ENCODE data around the gene RITA1.

Gene RITA1

DNA sequence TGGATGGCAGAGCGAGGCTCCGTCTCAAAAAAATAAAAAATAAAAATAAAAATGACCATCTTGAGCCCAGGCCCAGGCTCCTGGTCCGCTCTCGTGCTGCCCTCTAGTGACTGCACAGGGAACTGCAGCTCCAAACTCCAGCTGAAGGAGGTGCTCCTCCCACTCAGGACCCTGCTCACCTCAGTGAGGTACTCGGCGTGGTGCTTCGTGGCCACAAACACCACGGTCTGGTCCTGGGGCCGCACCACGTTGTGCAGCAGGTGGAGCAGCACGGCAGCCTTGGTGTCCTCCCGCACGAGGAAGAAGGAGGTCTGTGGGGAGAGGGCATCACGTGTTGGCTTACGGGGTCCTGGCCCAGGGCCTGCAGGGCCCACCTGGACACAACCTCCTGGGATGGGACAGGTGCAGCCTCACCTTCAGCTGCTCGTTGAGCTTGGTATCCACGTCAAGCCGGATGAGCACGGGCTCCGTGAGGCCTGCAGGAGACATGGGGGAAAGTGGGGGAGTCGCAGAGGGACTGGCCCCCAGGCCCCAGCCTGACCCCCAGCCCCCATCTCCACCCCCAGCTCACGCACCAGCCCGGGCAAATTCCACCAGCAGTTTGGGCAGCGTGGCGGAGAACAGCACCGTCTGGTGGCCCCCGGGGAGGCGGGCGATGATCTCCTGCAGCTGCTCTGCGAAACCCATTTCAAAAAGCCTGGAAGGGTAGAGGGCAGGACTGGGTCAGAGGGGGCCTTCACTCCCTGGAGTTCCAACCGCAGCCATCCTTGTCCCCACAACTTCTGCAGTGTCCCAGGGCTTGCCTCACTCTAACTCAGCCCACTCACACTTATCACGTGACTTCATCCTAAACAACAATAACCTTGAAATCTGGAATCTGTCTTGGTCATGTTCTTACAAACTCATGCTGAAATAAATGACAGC, 10.8 kb upstream of the RITA1 start:
- peak; percentile 88 for DNase-seq
- ATAC-seq: peak; percentile 81

DNA sequence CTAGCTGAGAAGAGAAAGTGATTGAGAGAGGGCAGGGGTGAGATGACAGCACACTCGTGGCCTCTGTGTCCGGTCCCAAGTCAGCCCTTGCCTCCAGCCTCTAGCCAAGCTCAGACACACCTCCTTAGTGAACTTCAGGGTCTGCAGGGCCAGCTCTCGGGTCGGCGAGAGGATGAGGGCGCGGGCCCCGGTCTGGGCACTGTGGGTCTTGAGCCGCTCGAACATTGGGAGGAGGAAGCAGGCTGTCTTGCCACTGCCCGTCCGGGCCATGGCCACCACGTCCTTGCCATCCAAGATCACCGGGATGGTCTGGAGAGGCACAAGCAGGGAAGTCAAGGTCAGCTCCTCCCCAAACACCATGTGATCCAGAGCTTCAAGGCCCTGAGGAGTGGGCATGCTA, 6.5 kb upstream of the RITA1 start:
- no peak for ATAC-seq
- DNase-seq: no peak

DNA sequence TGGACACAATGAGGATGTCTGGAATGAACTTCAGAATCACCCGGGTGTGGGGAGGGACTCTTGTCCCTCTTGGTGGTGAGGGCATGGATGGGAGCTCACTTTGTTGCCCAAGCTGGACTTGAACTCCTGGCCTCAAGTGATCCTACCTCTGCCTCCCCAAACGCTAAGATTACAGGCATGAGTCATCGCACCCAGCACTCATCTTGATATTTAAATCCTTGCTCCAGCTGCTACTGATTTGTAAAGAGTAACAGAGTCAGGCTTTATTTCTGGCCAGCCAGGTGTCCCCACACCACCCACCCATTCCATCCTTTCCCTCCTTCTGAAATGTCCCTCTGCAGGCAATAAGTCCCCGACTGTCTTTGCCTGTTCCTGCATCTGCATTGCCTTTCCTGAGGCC, 5.2 kb upstream of the RITA1 start:
- DNase-seq (no peak), ATAC-seq (no peak)

DNA sequence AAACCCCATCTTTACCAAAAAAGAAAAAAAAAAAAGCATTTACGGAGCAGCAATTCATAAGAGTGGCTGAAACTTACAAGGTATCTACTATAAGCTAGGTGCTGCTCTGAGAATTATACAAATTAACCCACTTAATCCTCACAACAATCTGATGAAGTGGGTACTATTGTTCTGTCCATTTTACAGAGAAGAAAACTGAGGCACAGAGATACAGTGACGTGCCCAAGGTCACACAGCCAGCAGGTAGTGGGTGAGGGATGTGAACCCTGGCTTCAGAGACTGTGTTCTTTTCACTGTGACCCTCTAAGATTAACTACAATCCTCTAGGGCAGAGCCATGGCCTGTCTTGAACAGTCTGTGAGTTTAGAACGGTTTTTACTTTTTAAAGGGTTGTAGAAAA, 3.5 kb upstream of the RITA1 start:
- ATAC-seq: no peak
- no peak for DNase-seq

DNA sequence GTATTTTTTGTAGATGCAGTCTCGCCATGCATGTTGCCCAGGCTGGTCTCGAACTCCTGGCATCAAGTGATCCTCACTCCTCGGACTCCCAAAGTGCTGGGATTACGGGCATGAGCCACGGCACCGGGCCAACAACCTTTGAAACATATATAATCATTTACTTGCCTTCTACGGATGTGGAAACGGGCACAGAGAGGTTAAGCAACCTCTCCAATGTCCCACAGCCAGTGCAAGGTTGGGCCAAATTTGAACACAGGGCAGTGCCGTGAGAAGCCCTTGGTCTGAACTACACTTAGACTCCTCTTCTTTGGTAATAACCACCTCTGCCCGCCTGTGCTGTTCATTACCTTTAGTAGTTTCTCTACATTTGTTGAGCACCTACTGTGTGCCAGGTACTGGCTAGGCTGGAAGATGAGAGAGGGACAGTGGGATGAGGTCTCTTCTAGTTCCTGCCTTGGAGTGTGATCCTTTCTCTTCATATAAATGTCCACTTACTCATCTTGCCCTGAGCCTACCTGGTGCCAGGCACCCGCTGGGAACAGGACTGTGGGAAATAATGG, 2.4 kb upstream of the RITA1 start:
- ATAC-seq: no peak

DNA sequence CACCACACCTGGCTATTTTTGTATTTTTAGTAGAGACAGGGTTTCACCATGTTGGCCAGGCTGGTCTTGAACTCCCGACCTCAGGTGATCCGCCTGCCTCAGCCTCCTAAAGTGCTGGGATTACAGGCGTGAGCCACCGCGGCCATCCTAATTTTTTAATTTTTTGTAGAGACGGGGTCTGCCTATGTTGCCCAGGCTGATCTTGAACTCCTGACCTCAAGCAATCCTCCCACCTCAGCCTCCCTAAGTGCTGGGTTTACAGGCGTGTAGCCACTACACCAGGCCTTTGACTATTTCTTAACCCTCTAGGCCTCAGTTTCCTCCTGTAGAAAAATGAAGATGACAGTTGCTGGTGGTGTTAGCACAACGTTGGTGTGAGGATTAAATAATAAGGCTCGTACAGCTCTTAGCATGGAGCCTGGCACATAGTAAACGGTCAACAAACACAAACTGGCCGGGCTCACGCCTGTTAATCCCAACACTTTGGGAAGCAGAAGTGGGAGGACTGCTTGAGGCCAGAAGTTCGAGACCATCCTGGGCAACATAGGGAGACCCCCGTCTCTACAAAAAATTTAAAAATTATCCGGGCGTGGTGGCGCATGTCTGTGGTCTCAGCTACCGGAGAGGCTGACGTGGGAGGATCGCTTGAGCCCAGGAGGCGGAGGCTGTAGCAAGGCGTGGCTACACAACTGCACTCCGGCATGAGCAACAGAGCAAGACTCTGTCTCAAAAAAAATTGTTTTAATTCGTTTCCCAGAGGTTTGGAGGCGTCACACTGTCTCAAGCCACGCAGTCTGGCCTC, 1.2 kb upstream of the RITA1 start:
- DNase-seq (no peak), ATAC-seq (peak; percentile 71)

More for the DNA sequence above, 2.4 kb upstream of the RITA1 start:
- no peak for DNase-seq

DNA sequence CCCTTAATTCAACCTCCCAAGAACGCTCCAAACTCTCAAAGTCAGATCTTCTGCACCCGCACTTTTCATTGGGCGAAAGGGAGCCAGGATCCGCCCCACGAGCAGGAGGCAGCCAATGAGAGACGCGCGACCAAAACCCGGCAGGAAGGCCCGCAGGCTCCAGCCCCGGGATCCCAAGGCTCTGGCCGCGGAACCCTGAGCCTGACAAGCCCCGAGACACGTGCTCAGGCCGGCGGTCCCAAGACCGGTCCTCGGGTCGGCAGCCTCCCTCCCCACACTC, 681 bp upstream of the RITA1 start:
- peak; percentile 90 for DNase-seq
- ATAC-seq: peak; percentile 88

DNA sequence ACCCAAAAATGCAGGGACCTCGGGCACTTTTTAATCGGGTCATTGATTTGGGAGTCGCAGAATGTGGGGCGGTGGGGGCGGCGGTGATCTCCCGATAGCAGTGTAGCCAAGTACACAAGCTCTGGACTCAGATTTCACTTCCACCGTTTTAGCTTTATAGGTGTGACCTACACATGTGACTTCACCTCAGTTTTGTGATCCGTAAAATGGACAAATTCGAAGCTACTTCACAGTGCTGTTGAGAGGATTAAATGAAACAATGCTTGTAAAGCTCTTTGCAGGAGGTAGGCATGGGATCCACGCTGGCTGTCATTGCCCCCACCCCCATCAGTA, 478 bp downstream of the RITA1 start:
- ATAC-seq: no peak
- DNase-seq: no peak

DNA sequence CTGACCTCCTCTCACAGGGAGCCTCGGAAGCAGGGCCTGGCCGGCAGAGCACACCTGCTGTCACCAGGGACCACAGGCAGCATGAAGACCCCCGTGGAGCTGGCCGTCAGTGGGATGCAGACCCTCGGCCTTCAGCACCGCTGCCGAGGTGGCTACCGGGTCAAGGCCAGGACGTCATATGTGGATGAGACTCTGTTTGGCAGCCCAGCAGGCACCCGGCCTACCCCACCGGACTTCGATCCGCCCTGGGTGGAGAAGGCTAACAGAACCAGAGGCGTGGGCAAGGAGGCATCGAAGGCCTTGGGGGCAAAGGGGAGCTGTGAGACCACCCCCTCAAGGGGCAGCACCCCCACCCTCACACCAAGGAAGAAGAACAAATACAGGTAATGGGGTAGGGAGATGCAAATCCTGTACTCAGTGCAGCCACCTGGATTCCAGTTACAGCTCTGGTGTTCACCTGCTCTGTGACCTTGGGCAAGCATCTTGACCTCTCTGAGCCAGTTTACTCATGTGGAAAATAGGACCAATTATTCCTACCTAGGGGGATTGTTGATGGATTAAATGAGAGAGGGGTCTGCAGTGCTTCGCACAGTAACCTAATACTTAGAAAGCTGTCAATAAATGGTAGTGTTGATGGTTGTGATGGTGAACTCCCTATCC, 1.3 kb downstream of the RITA1 start:
- no peak for DNase-seq
- no peak for ATAC-seq

DNA sequence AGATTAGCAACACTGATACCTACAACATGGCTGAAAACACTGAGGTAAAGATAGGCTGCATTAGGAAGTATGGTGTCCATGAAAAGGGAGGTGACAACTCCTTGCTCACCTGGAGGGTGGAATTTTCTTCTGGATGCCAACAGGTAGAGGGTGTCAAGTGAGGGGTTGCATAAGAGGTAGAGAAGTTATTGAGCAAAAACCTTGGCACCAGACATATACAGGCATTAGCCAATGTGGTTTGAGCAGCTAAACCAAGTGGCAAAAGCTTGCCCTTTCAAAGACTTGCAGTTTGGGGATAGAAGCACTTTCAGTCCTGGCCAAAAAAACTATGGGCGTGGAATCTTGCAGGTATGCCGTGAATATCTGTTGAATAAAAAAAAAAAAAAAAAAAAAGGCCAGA, 3.8 kb downstream of the RITA1 start:
- ATAC-seq (no peak), DNase-seq (no peak)

DNA sequence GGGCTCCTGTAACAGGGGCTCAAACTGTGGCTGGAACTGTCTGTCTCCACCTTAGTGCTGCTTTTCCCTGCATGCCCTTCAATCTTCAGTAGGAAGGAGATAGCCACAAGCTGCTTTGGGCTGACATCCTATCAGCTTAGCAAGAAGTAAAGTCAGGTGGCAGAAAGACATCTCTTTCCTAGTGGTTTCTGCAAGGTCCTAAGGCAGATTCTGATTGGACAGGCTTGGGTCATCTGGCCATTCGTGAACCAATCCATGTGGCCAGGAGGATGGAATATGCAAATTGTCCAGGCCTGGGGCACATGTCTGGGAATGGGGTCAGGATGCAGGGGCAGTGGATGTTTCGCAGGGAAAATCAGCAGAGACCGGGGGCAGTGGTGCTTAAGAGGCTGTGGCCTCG, 5.2 kb downstream of the RITA1 start:
- no peak for DNase-seq
- no peak for ATAC-seq

DNA sequence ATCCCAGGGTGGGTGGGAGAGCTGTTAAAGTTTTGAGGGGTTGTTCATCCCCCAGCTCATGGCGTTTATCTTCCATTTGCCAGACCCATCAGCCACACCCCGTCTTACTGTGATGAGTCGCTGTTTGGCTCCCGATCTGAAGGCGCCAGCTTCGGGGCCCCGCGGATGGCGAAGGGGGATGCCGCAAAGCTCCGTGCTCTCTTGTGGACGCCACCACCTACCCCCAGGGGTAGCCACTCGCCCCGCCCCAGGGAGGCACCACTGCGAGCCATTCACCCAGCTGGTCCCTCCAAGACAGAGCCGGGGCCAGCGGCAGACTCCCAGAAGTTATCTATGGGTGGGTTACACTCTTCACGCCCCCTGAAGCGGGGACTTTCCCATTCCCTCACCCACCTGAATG, 5.7 kb downstream of the RITA1 start:
- DNase-seq: no peak
- no peak for ATAC-seq

DNA sequence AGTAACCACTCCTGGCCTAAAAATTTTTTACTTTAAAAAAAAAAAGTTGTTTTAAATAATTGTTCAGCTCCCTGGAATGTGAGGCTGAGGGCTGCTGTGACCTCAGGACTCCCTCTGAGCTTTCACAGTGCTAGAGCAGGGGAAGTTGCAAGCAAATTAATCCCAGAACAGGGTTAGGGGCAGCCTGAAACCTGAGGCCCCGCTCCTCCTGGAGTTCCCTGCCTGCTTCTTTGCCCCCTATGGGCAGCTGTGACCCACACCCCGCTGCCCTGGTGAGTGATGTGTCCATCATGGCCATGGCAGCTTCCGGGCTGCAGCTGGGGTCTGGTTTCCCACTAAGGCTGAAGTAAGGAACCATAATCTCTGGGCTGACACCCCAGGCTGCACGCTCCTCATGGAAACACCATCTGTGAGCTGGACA, 9.5 kb downstream of the RITA1 start:
- DNase-seq (no peak), ATAC-seq (no peak)

DNA sequence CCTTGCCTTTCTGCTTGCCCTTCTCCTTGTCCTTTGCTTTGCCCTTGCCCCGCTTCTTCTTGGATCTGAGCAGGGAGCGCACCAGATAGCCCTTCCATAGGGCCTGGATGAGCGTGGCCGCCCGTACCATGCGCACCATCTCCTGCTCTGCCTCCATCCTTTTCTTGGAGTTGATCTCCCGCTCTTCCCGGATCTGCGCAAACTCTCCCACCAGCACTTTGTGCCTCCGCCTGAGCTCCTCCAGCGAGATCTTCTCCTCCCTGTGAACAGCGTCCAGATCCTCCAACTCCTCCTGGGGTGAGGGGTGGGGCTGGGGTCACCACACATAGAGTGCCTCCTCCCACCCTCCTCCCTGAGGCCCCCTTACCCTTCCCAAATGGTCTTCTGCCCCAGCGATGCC, 10.1 kb downstream of the RITA1 start:
- DNase-seq: no peak
- no peak for ATAC-seq

DNA sequence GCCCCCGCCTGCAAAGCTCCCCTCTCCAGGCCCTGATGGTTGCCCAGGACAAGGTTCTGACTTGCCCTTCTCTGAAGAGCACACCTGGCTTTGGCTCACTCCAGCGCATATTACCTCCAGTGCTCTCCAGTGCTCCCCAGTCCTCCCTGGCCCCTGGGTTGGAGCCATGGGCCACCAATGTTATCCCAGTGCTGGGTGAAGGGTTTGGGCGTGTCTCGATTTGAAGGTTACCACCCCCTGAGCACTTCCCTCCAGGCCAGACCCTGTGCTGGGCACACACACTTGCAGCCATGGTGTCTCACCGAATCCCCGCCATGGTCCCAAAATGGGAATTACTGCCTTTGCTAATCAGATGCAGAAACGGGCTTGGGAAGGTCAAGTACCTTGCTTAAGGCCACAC, 11.1 kb downstream of the RITA1 start:
- ATAC-seq: no peak
- DNase-seq: no peak

DNA sequence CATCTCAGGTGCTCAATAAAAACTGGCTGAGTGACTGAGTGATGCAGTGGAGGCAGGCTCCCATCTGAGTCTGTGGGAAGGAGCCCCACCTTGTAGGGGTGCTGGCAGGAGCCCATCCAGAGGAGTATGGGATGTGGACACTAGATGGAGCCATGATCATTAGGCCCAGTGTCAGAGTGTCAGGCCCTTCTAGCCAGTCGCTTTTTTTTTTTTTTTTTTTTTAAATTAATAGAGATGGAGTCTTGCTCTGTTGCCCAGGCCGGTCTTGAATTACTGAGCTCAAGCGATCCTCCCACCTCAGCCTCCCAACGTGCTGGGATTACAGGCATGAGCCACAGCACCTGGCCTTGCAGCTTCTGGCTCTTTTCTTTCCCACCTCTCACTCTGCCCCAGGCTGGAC, 11.5 kb downstream of the RITA1 start:
- peak; percentile 59 for DNase-seq
- peak; percentile 94 for ATAC-seq

DNA sequence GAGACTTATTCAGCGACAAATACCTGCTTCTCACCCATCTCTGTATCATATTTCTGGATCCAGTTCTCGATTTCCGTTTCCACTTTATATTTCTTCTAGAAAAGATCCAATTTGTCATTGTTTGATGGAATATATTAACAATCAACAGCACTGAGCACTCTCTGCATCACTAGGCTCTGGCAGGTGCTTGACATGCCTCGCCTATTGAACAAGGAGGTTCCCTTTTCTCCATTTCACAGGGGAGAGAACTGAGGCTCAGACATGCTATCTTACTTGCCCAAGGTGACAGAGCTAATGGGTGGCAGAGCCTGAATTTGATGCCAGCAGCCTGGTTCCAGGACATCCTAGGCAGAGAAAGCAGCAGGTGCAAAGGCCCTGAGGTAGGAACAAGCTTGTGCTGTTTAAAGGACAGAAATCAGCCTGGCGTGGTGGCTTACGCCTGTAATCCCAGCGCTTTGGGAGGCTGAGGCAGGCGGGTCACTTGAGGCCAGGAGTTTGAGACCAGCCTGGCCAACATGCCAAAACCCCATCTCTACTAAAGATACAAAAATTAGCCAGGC, 12.1 kb downstream of the RITA1 start:
- DNase-seq (no peak), ATAC-seq (no peak)

DNA sequence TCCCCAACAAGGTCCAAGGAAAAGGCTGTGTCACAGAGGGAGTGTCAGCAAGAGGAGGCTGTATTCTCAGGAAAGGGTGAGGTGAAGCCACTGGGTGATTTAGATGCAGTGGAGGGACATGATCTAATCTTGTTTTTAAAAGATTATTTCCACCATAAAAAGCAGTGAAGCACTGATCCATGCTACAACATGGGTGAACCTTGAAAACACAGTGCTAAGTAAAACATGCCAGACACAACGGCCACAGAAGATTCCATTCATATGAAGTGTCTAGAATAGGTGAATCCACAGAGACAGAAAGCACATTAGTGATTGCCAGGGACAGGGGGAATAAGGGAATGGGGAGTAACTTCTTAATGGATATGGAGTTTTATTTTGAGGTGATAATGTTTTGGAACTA, 12.8 kb downstream of the RITA1 start:
- no peak for DNase-seq
- no peak for ATAC-seq

DNA sequence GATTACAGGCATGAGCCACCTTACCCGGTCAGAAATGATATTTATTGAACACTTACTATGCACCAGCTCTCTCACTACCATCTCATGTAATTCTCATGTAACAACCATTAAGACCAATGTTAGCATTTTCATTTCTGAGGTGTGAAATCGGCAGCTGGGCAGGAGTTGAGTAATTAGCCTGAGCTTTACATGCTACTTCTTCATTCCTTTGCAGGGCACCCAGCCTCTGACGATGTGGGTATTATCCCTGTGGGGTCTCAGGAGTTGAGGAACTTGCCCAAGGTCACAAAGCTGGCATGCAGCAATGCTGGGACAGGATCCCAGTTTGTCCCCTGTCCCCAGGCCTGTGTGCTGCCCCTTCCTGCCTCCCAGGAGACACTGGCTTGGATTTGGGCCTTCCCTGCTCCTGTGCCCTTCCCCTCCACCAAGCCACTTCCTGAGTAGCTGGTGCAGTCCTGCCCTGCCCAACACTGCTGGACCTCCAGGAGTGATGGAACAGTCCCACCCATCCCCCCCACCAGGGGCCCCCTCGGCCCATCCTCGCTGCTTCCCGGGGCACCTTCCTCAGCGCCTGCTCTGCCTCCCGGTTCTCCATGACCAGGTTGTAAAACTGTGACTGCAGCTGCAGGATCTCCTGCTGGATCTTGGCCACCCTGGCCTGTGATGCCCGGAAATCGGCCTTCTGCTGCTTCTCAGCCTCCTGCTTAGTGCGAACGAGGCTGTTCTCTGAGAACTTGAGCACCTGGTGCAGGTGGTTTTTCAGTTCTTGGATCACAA, 14.7 kb downstream of the RITA1 start:
- DNase-seq (no peak), ATAC-seq (no peak)

DNA sequence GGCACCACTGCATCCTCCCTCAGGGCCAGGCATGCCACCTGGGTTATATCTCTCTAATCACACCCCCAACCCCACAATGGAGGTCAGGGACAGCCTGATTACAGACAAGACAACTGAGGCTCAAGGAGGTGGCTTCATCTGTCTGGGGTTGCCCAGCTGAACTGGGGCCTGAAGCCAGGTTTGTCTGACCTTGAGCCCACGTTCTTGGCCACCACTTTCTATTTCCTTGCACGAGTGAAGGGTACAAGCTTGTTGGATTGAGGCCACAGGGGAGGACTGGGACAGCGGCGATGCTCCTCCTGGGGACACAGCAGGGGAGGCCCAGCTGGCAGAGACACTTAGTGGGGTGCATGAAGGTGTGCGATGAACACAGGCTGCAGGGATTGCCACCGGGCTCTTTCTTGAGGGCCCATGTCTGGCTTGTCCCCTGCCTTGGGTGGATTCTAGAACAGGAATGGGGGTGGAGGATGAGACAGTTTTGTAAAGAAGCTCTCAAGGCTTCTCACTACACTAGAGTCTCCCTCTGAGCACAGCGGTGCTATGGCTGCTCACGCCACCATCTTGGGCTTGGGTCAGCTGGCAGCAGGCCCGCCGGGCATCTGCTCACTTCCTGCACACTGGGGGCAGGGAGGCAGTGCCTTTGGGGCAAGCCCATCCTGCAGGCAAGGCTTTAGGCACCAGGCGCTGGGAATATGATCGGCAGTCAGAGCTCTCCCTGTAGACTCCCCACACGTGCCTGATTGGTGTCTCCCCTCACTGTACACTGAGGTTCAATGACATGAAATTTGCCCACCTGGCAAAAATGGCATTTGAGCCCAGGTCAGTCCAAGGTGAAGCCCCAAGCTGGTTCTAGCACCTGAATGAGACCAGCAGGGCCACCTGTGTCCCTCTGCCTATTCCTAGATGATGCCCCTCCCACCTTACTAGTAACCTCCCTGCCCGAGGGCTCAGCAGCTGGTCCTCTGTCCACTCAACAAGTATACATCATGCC, 16.0 kb downstream of the RITA1 start:
- ATAC-seq (no peak), DNase-seq (no peak)
